Measurements from ENCODE around the gene HIVEP2.
A peak's percentile ranks its signal among the peaks of the same experiment; 100 is the strongest.

HIVEP2 gene

GRCh38 chr6:142935553-142936517, 9.1 kb downstream of the HIVEP2 start:
- H3K9me3 ChIP-seq (ENCODE audit: control insufficient read depth in 1 of 2, low read length in 2 of 2): no peaks in the 10 kb centered on the region
- H3K27me3 ChIP-seq (ENCODE audit: control insufficient read depth in 1 of 2, insufficient read depth in 2 of 2, low read length in 2 of 2): no peaks in the 10 kb centered on the region
- peaks cover 9 to 22% of the 10 kb centered on the region in 2 donors for H3K4me1 ChIP-seq (ENCODE audit: control insufficient read depth in 1 of 2, insufficient read depth in 2 of 2, low read length in 2 of 2)
- H3K36me3 ChIP-seq (ENCODE audit: control insufficient read depth in 1 of 2, insufficient read depth in 2 of 2, low read length in 2 of 2): no peaks in the 10 kb centered on the region
- H3K4me3 ChIP-seq (ENCODE audit: low read depth in 1 of 2, low read length in 2 of 2): peak overlapping the region in 1 of 2 donors; percentile 3
- H3K27ac ChIP-seq (ENCODE audit: low read depth, low read length): no peak overlapping the region
- H3K9ac ChIP-seq (ENCODE audit: low read depth in 1 of 2, low read length in 2 of 2): no peak overlapping the region

GRCh38 chr6:142934599-142934998, 10.4 kb downstream of the HIVEP2 start:
- no peaks in the 10 kb centered on the region for H3K27me3 ChIP-seq (ENCODE audit: control insufficient read depth in 1 of 2, insufficient read depth in 2 of 2, low read length in 2 of 2)
- no peak overlapping the region for H3K27ac ChIP-seq (ENCODE audit: low read depth, low read length)
- H3K4me1 ChIP-seq (ENCODE audit: control insufficient read depth in 1 of 2, insufficient read depth in 2 of 2, low read length in 2 of 2): peaks cover 9 to 22% of the 10 kb centered on the region in 2 donors
- H3K36me3 ChIP-seq (ENCODE audit: control insufficient read depth in 1 of 2, insufficient read depth in 2 of 2, low read length in 2 of 2): no peaks in the 10 kb centered on the region
- H3K9ac ChIP-seq (ENCODE audit: low read depth in 1 of 2, low read length in 2 of 2): no peak overlapping the region
- no peak overlapping the region for H3K4me3 ChIP-seq (ENCODE audit: low read depth in 1 of 2, low read length in 2 of 2)
- no peaks in the 10 kb centered on the region for H3K9me3 ChIP-seq (ENCODE audit: control insufficient read depth in 1 of 2, low read length in 2 of 2)

- peaks cover 9 to 19% of the 10 kb centered on the region in 2 donors for H3K4me1 ChIP-seq (ENCODE audit: control insufficient read depth in 1 of 2, insufficient read depth in 2 of 2, low read length in 2 of 2)
- no peak overlapping the region for H3K27ac ChIP-seq (ENCODE audit: low read depth, low read length)
- no peaks in the 10 kb centered on the region for H3K9me3 ChIP-seq (ENCODE audit: control insufficient read depth in 1 of 2, low read length in 2 of 2)
- no peaks in the 10 kb centered on the region for H3K36me3 ChIP-seq (ENCODE audit: control insufficient read depth in 1 of 2, insufficient read depth in 2 of 2, low read length in 2 of 2)
- no peak overlapping the region for H3K9ac ChIP-seq (ENCODE audit: low read depth in 1 of 2, low read length in 2 of 2)
- no peak overlapping the region for H3K4me3 ChIP-seq (ENCODE audit: low read depth in 1 of 2, low read length in 2 of 2)
- H3K27me3 ChIP-seq (ENCODE audit: control insufficient read depth in 1 of 2, insufficient read depth in 2 of 2, low read length in 2 of 2): no peaks in the 10 kb centered on the region
Observed at GRCh38 chr6:142934106-142934505, 10.9 kb downstream of the HIVEP2 start.

GRCh38 chr6:142933701-142934100, 11.3 kb downstream of the HIVEP2 start:
- Histone ChIP-seq H3K4me3 (ENCODE audit: low read depth in 1 of 2, low read length in 2 of 2) (no peak overlapping the region), H3K27ac (ENCODE audit: low read depth, low read length) (no peak overlapping the region), H3K36me3 (ENCODE audit: control insufficient read depth in 1 of 2, insufficient read depth in 2 of 2, low read length in 2 of 2) (no peaks in the 10 kb centered on the region), H3K27me3 (ENCODE audit: control insufficient read depth in 1 of 2, insufficient read depth in 2 of 2, low read length in 2 of 2) (no peaks in the 10 kb centered on the region), H3K9ac (ENCODE audit: low read depth in 1 of 2, low read length in 2 of 2) (no peak overlapping the region), H3K4me1 (ENCODE audit: control insufficient read depth in 1 of 2, insufficient read depth in 2 of 2, low read length in 2 of 2) (peaks cover 9 to 18% of the 10 kb centered on the region in 2 donors), H3K9me3 (ENCODE audit: control insufficient read depth in 1 of 2, low read length in 2 of 2) (no peaks in the 10 kb centered on the region)

- Histone ChIP-seq H3K27me3 (ENCODE audit: control insufficient read depth in 1 of 2, insufficient read depth in 2 of 2, low read length in 2 of 2) (no peaks in the 10 kb centered on the region), H3K4me3 (ENCODE audit: low read depth in 1 of 2, low read length in 2 of 2) (no peak overlapping the region), H3K4me1 (ENCODE audit: control insufficient read depth in 1 of 2, insufficient read depth in 2 of 2, low read length in 2 of 2) (peaks cover 9 to 18% of the 10 kb centered on the region in 2 donors), H3K9me3 (ENCODE audit: control insufficient read depth in 1 of 2, low read length in 2 of 2) (no peaks in the 10 kb centered on the region), H3K36me3 (ENCODE audit: control insufficient read depth in 1 of 2, insufficient read depth in 2 of 2, low read length in 2 of 2) (no peaks in the 10 kb centered on the region), H3K27ac (ENCODE audit: low read depth, low read length) (no peak overlapping the region), H3K9ac (ENCODE audit: low read depth in 1 of 2, low read length in 2 of 2) (no peak overlapping the region)
Observed at GRCh38 chr6:142932889-142933288, 12.1 kb downstream of the HIVEP2 start.

DNA sequence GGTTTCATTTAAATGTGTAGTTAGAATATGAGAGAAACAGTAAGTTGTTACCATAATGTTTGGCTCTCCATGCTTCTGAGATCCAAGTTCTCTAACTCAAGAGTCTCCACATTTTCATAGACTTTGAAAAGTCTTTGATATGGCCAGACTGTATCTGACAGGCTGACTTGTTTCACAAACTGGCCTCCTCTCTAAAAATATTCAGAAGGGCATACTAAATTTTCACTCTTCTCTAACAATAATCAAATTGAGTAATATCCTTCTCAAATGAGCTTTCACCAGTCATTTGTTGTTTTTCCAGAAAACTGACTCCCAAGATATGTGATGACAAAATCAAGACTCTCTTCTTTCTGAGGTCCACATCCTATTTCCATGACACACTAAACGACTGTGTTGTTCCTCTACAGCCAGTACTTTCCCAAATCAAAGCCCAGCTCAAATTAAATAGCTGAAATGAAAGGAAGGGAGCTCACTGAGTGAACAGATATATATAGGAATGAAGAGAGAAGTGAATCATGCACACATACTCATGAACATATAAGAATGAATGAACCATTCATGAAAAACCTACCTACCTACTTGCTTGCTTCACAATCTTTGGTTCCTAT, 15.1 kb downstream of the HIVEP2 start:
- H3K36me3 ChIP-seq (ENCODE audit: control insufficient read depth in 1 of 2, insufficient read depth in 2 of 2, low read length in 2 of 2): no peaks in the 10 kb centered on the region
- H3K4me3 ChIP-seq (ENCODE audit: low read depth in 1 of 2, low read length in 2 of 2): no peak overlapping the region
- H3K9ac ChIP-seq (ENCODE audit: low read depth in 1 of 2, low read length in 2 of 2): no peak overlapping the region
- H3K9me3 ChIP-seq (ENCODE audit: control insufficient read depth in 1 of 2, low read length in 2 of 2): no peaks in the 10 kb centered on the region
- no peak overlapping the region for H3K27ac ChIP-seq (ENCODE audit: low read depth, low read length)
- no peaks in the 10 kb centered on the region for H3K27me3 ChIP-seq (ENCODE audit: control insufficient read depth in 1 of 2, insufficient read depth in 2 of 2, low read length in 2 of 2)
- H3K4me1 ChIP-seq (ENCODE audit: control insufficient read depth in 1 of 2, insufficient read depth in 2 of 2, low read length in 2 of 2): peaks cover 13 to 25% of the 10 kb centered on the region in 2 donors

GRCh38 chr6:142927904-142928303, 17.1 kb downstream of the HIVEP2 start:
- no peaks in the 10 kb centered on the region for H3K27me3 ChIP-seq (ENCODE audit: control insufficient read depth in 1 of 2, insufficient read depth in 2 of 2, low read length in 2 of 2)
- no peaks in the 10 kb centered on the region for H3K36me3 ChIP-seq (ENCODE audit: control insufficient read depth in 1 of 2, insufficient read depth in 2 of 2, low read length in 2 of 2)
- peak overlapping the region in 1 of 2 donors; percentile 86 for H3K9ac ChIP-seq (ENCODE audit: low read depth in 1 of 2, low read length in 2 of 2)
- no peak overlapping the region for H3K27ac ChIP-seq (ENCODE audit: low read depth, low read length)
- peaks cover 5 to 8% of the 10 kb centered on the region in 2 donors for H3K4me1 ChIP-seq (ENCODE audit: control insufficient read depth in 1 of 2, insufficient read depth in 2 of 2, low read length in 2 of 2)
- peak overlapping the region; percentile 77 to 79 for H3K4me3 ChIP-seq (ENCODE audit: low read depth in 1 of 2, low read length in 2 of 2)
- no peaks in the 10 kb centered on the region for H3K9me3 ChIP-seq (ENCODE audit: control insufficient read depth in 1 of 2, low read length in 2 of 2)

GRCh38 chr6:142927271-142927580, 17.8 kb downstream of the HIVEP2 start:
- H3K9ac ChIP-seq (ENCODE audit: low read depth in 1 of 2, low read length in 2 of 2): peak overlapping the region; percentile 60 to 86
- peak overlapping the region; percentile 88 for H3K27ac ChIP-seq (ENCODE audit: low read depth, low read length)
- H3K36me3 ChIP-seq (ENCODE audit: control insufficient read depth in 1 of 2, insufficient read depth in 2 of 2, low read length in 2 of 2): no peaks in the 10 kb centered on the region
- H3K4me1 ChIP-seq (ENCODE audit: control insufficient read depth in 1 of 2, insufficient read depth in 2 of 2, low read length in 2 of 2): peaks cover 5 to 8% of the 10 kb centered on the region in 2 donors
- no peaks in the 10 kb centered on the region for H3K27me3 ChIP-seq (ENCODE audit: control insufficient read depth in 1 of 2, insufficient read depth in 2 of 2, low read length in 2 of 2)
- peak overlapping the region; percentile 77 to 79 for H3K4me3 ChIP-seq (ENCODE audit: low read depth in 1 of 2, low read length in 2 of 2)
- H3K9me3 ChIP-seq (ENCODE audit: control insufficient read depth in 1 of 2, low read length in 2 of 2): no peaks in the 10 kb centered on the region

- Histone ChIP-seq H3K4me1 (ENCODE audit: control insufficient read depth in 1 of 2, insufficient read depth in 2 of 2, low read length in 2 of 2) (peaks cover 5 to 8% of the 10 kb centered on the region in 2 donors), H3K27ac (ENCODE audit: low read depth, low read length) (peak overlapping the region; percentile 91), H3K4me3 (ENCODE audit: low read depth in 1 of 2, low read length in 2 of 2) (peak overlapping the region; percentile 77 to 79), H3K36me3 (ENCODE audit: control insufficient read depth in 1 of 2, insufficient read depth in 2 of 2, low read length in 2 of 2) (no peaks in the 10 kb centered on the region), H3K9ac (ENCODE audit: low read depth in 1 of 2, low read length in 2 of 2) (peak overlapping the region; percentile 60 to 86), H3K9me3 (ENCODE audit: control insufficient read depth in 1 of 2, low read length in 2 of 2) (no peaks in the 10 kb centered on the region), H3K27me3 (ENCODE audit: control insufficient read depth in 1 of 2, insufficient read depth in 2 of 2, low read length in 2 of 2) (no peaks in the 10 kb centered on the region)
Observed at GRCh38 chr6:142926494-142927270, 18.3 kb downstream of the HIVEP2 start.

- peak overlapping the region; percentile 77 to 79 for H3K4me3 ChIP-seq (ENCODE audit: low read depth in 1 of 2, low read length in 2 of 2)
- H3K9ac ChIP-seq (ENCODE audit: low read depth in 1 of 2, low read length in 2 of 2): peak overlapping the region; percentile 60 to 86
- no peaks in the 10 kb centered on the region for H3K9me3 ChIP-seq (ENCODE audit: control insufficient read depth in 1 of 2, low read length in 2 of 2)
- H3K36me3 ChIP-seq (ENCODE audit: control insufficient read depth in 1 of 2, insufficient read depth in 2 of 2, low read length in 2 of 2): no peaks in the 10 kb centered on the region
- peaks cover 5 to 8% of the 10 kb centered on the region in 2 donors for H3K4me1 ChIP-seq (ENCODE audit: control insufficient read depth in 1 of 2, insufficient read depth in 2 of 2, low read length in 2 of 2)
- H3K27me3 ChIP-seq (ENCODE audit: control insufficient read depth in 1 of 2, insufficient read depth in 2 of 2, low read length in 2 of 2): no peaks in the 10 kb centered on the region
- peak overlapping the region; percentile 91 for H3K27ac ChIP-seq (ENCODE audit: low read depth, low read length)
Observed at GRCh38 chr6:142926177-142926493, 18.8 kb downstream of the HIVEP2 start.

All from duodenal mucosa (tissue), 2 donors.